Brain microvascular endothelial cell (primary cell): ENCODE data around the gene UBE2U.

Source experiments
- DNase-seq: peaks from one replicate; pipeline ENCODE4 v3.0.0-alpha.2; 2020
- H3K27ac ChIP-seq: fragments of 250-450 bp; sonication (Bioruptor Pico); 2 replicates; pipeline ENCODE4 v1.5.1; 2020; ENCODE audit warnings: mild to moderate bottlenecking, moderate library complexity
- H3K27me3 ChIP-seq: fragments of 250-450 bp; sonication (Bioruptor Pico); replicated peaks from 2 replicates; pipeline ENCODE4 v1.5.1; 2020; ENCODE audit warnings: mild to moderate bottlenecking
- H3K36me3 ChIP-seq: fragments of 250-450 bp; sonication (Bioruptor Pico); replicated peaks from 2 replicates; pipeline ENCODE4 v1.5.1; 2020; ENCODE audit warnings: mild to moderate bottlenecking
- H3K4me3 ChIP-seq: 2 replicates; pipeline ENCODE4 v1.5.1; 2011; ENCODE audit warnings: low read depth, mild to moderate bottlenecking, control low read depth, low read length, moderate library complexity
- CTCF ChIP-seq: IDR thresholded peaks from 2 replicates; pipeline ENCODE4 v1.5.1; 2011; ENCODE audit warnings: low read depth, mild to moderate bottlenecking, moderate library complexity, low read length, control low read depth, inconsistent platforms; ENCODE audit errors: missing control alignments
- in situ Hi-C: cut with HindIII; loops from 2 replicates; pipeline ENCODE4 v1.10.0; 2017; ENCODE audit warnings: low sequenced_read_pairs, low pct_ligation_motif_present

UBE2U gene

GRCh38 chr1:64203420-64203819 lies at the start of gene UBE2U:
Gene UBE2U (plus strand): TSS chr1:64203623. CDS start chr1:64204051, 428 bp downstream.
- H3K4me3 ChIP-seq = no peak within 1 kb of the TSS
- no peak for DNase-seq
- no peak within 1 kb of the TSS for H3K27ac ChIP-seq
- H3K27me3 ChIP-seq = no peaks in the 10 kb centered on the region
- TF ChIP-seq CTCF = no peak
- in situ Hi-C loops = no loop called here
- no peaks in the 10 kb centered on the region for H3K36me3 ChIP-seq

- DNase-seq = no peak
- in situ Hi-C loops = no loop called here
- H3K36me3 ChIP-seq = peaks cover 3% of the 10 kb centered on the region
- H3K27me3 ChIP-seq = no peaks in the 10 kb centered on the region
- no peak overlapping the region for H3K4me3 ChIP-seq
- no peak overlapping the region for H3K27ac ChIP-seq
- TF ChIP-seq CTCF = no peak
These were observed 48.1 kb upstream of the UBE2U start for GRCh38 chr1:64155278-64155677.

GRCh38 chr1:64161357-64161941 lies 42.0 kb upstream of the UBE2U start:
- peaks cover 3% of the 10 kb centered on the region for H3K36me3 ChIP-seq
- TF ChIP-seq CTCF = no peak
- peak; percentile 55 for DNase-seq
- H3K4me3 ChIP-seq = no peak overlapping the region
- no peak overlapping the region for H3K27ac ChIP-seq
- in situ Hi-C loops = no loop called here
- no peaks in the 10 kb centered on the region for H3K27me3 ChIP-seq

- Histone ChIP-seq H3K27me3 (no peaks in the 10 kb centered on the region), H3K27ac (no peak overlapping the region), H3K4me3 (no peak overlapping the region), H3K36me3 (peaks cover 3% of the 10 kb centered on the region)
- DNase-seq = no peak
- in situ Hi-C loops = no loop called here
- no peak for TF ChIP-seq CTCF
These were observed 41.3 kb upstream of the UBE2U start for GRCh38 chr1:64162151-64162550.

- no peak for TF ChIP-seq CTCF
- DNase-seq = no peak
- peaks cover 3% of the 10 kb centered on the region for H3K36me3 ChIP-seq
These were observed 40.6 kb upstream of the UBE2U start for GRCh38 chr1:64162804-64163203.

GRCh38 chr1:64163431-64163830 lies 40.0 kb upstream of the UBE2U start:
- no peak overlapping the region for H3K4me3 ChIP-seq
- H3K27ac ChIP-seq = no peak overlapping the region
- no peak for DNase-seq
- TF ChIP-seq CTCF = no peak
- H3K27me3 ChIP-seq = no peaks in the 10 kb centered on the region
- H3K36me3 ChIP-seq = peaks cover 3% of the 10 kb centered on the region
- in situ Hi-C loops = no loop called here

More at GRCh38 chr1:64162804-64163203, 40.6 kb upstream of the UBE2U start:
- Histone ChIP-seq H3K27me3 (no peaks in the 10 kb centered on the region), H3K27ac (no peak overlapping the region), H3K4me3 (no peak overlapping the region)
- in situ Hi-C loops = no loop called here
